Measurements from ENCODE around the gene RSPH6A. TPM values are rescaled to one million over a fixed set of nuclear protein-coding genes. Genes with fewer than 3 reads are reported as not detected.

The RSPH6A gene
- total and polyA plus RNA-seq, 2 of the 13 experiments (the other 11 are each of a cell fraction or from before 2014, with no cell fraction given): 0.07 TPM; not detected in 1

GRCh38 chr19:45768984-45769782, 45.9 kb downstream of the RSPH6A start, which contains the start of gene SIX5 (continued):
- 0 out of 2 replicates have a peak, but pooled peaks have one; percentile 14 for TF ChIP-seq ZC3H13 (CRISPR knock-in tag; IDR thresholded peaks at IDR 0.05)
- peak; percentile 19; the same call in 1 of the 2 replicates for TF ChIP-seq STAG1 (CRISPR knock-in tag; IDR thresholded peaks at IDR 0.05)
- peak; percentile 94 for TF ChIP-seq POLR2AphosphoS5 (IDR thresholded peaks at IDR 0.05; ENCODE audit: low read depth, low read length)
- peak; percentile 67 for TF ChIP-seq ISL2 (CRISPR knock-in tag; IDR thresholded peaks at IDR 0.05)
- TF ChIP-seq, protein P1, sequence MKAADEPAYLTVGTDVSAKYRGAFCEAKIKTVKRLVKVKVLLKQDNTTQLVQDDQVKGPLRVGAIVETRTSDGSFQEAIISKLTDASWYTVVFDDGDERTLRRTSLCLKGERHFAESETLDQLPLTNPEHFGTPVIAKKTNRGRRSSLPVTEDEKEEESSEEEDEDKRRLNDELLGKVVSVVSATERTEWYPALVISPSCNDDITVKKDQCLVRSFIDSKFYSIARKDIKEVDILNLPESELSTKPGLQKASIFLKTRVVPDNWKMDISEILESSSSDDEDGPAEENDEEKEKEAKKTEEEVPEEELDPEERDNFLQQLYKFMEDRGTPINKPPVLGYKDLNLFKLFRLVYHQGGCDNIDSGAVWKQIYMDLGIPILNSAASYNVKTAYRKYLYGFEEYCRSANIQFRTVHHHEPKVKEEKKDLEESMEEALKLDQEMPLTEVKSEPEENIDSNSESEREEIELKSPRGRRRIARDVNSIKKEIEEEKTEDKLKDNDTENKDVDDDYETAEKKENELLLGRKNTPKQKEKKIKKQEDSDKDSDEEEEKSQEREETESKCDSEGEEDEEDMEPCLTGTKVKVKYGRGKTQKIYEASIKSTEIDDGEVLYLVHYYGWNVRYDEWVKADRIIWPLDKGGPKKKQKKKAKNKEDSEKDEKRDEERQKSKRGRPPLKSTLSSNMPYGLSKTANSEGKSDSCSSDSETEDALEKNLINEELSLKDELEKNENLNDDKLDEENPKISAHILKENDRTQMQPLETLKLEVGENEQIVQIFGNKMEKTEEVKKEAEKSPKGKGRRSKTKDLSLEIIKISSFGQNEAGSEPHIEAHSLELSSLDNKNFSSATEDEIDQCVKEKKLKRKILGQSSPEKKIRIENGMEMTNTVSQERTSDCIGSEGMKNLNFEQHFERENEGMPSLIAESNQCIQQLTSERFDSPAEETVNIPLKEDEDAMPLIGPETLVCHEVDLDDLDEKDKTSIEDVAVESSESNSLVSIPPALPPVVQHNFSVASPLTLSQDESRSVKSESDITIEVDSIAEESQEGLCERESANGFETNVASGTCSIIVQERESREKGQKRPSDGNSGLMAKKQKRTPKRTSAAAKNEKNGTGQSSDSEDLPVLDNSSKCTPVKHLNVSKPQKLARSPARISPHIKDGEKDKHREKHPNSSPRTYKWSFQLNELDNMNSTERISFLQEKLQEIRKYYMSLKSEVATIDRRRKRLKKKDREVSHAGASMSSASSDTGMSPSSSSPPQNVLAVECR (CRISPR knock-in tag; IDR thresholded peaks at IDR 0.05; ENCODE audit: borderline replicate concordance): peak; percentile 81
- no peak for TF ChIP-seq ZNF230 (CRISPR knock-in tag; IDR thresholded peaks at IDR 0.05)
- TF ChIP-seq ZFP41 (CRISPR knock-in tag; IDR thresholded peaks at IDR 0.05; ENCODE audit: borderline replicate concordance): no peak
- TF ChIP-seq ZNF326 (CRISPR knock-in tag; IDR thresholded peaks at IDR 0.05; ENCODE audit: borderline replicate concordance): no peak
- TF ChIP-seq ATAD3A (CRISPR knock-in tag; IDR thresholded peaks at IDR 0.05): no peak
- no peak for TF ChIP-seq ZNF513 (CRISPR knock-in tag; conservative IDR thresholded peaks at IDR 0.05)
- no peak for TF ChIP-seq ATM (IDR thresholded peaks at IDR 0.05; ENCODE audit: borderline replicate concordance)
- TF ChIP-seq CC2D1A (CRISPR knock-in tag; IDR thresholded peaks at IDR 0.05): no peak
- no peak; the same call in none of the 2 replicates for TF ChIP-seq ATF2 (CRISPR knock-in tag; IDR thresholded peaks at IDR 0.05)
- TF ChIP-seq SALL1 (CRISPR knock-in tag; IDR thresholded peaks at IDR 0.05): peak; percentile 75; the same call in 1 of the 2 replicates
- TF ChIP-seq, protein P2, sequence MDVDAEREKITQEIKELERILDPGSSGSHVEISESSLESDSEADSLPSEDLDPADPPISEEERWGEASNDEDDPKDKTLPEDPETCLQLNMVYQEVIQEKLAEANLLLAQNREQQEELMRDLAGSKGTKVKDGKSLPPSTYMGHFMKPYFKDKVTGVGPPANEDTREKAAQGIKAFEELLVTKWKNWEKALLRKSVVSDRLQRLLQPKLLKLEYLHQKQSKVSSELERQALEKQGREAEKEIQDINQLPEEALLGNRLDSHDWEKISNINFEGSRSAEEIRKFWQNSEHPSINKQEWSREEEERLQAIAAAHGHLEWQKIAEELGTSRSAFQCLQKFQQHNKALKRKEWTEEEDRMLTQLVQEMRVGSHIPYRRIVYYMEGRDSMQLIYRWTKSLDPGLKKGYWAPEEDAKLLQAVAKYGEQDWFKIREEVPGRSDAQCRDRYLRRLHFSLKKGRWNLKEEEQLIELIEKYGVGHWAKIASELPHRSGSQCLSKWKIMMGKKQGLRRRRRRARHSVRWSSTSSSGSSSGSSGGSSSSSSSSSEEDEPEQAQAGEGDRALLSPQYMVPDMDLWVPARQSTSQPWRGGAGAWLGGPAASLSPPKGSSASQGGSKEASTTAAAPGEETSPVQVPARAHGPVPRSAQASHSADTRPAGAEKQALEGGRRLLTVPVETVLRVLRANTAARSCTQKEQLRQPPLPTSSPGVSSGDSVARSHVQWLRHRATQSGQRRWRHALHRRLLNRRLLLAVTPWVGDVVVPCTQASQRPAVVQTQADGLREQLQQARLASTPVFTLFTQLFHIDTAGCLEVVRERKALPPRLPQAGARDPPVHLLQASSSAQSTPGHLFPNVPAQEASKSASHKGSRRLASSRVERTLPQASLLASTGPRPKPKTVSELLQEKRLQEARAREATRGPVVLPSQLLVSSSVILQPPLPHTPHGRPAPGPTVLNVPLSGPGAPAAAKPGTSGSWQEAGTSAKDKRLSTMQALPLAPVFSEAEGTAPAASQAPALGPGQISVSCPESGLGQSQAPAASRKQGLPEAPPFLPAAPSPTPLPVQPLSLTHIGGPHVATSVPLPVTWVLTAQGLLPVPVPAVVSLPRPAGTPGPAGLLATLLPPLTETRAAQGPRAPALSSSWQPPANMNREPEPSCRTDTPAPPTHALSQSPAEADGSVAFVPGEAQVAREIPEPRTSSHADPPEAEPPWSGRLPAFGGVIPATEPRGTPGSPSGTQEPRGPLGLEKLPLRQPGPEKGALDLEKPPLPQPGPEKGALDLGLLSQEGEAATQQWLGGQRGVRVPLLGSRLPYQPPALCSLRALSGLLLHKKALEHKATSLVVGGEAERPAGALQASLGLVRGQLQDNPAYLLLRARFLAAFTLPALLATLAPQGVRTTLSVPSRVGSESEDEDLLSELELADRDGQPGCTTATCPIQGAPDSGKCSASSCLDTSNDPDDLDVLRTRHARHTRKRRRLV (CRISPR knock-in tag; IDR thresholded peaks at IDR 0.05): no peak
- TF ChIP-seq SRSF9 (IDR thresholded peaks at IDR 0.05; ENCODE audit: borderline replicate concordance, insufficient read depth, low read depth, low read length, poor library complexity, severe bottlenecking): no peak

Measured in HepG2 (cell line).